Activated T-cell treated with anti-CD3 and anti-CD28 coated beads, Interleukin-2, amount 50 U/mL, for 1 hour (primary cell): Measurements from ENCODE around the gene KRTAP10-2.
A peak's percentile ranks its signal among the peaks of the same experiment; 100 is the strongest.
"Not testable (repeated sequence)": the region's sequence is repeated elsewhere in the genome, so short reads cannot be mapped to it uniquely, and the experiment has no call there.

ENCODE experiments used
- DNase-seq: peaks from one replicate; pipeline ENCODE4 v3.0.0-alpha.2; 2020

KRTAP10-2 gene

GRCh38 chr21:44551340-44551961 is at the start of gene KRTAP10-2:
KRTAP10-2 (minus strand) TSS chr21:44551505; CDS start chr21:44551458, 47 bp downstream.
- DNase-seq, result no peak

- DNase-seq, result not testable (repeated sequence)
Measured at GRCh38 chr21:44601091-44601490, 49.8 kb upstream of the KRTAP10-2 start.

- not testable (repeated sequence) for DNase-seq
Measured at GRCh38 chr21:44600118-44600978, 49.0 kb upstream of the KRTAP10-2 start, which contains the start of gene KRTAP10-7. KRTAP10-7 (plus strand) TSS chr21:44600597; CDS start chr21:44600622, 25 bp downstream.

GRCh38 chr21:44599264-44600029 is 48.1 kb upstream of the KRTAP10-2 start:
- no peak for DNase-seq

DNA sequence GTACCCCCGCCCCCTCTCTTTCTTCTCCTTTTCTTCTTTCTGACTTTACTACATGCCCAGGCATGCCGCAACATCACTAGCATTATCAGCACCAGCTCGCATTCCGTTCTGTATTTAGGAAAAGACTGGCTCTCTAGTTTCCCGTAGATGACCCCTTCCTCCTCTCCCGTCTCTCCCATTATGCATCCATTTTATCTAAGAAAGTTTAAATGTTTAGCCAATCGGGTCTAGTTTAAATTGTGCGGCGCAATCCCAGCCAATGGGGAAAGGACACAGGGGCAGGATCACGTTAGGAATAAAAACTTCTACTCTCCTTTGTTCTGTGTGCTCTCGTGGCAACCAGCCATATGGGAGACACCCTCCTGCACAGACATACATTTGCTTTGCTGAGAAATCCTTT is 46.8 kb upstream of the KRTAP10-2 start:
- no peak for DNase-seq

DNA sequence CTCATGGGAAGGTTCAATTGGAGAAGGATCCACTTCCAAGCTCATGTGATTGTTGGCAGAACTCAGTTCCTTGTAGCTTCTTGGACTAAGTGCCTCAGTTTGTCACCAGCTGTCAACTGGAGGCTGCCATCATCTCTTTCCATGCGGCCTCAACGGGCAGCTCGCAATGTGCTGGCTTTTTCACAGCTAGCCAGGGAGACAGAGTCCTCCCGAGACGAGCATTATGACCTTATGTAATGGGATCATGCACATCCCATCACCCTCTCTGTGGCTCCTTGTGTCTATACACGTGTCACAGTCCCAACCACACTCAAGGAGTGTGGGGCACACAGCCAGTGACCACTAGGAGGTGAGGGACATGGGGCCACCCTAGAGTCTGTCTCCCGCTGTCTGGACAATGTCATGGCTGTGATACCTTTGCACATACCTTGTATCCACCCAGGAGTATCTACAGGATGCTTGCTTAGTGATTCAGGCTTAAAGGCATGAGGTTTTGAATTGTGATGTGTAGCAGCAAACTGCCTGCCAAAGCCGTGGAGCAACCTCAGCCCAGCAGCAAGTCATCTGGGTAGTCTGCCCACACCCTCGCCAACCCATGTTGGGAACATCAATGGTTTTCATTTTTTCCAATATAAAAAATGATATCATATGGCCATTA is 44.9 kb upstream of the KRTAP10-2 start:
- no peak for DNase-seq

DNA sequence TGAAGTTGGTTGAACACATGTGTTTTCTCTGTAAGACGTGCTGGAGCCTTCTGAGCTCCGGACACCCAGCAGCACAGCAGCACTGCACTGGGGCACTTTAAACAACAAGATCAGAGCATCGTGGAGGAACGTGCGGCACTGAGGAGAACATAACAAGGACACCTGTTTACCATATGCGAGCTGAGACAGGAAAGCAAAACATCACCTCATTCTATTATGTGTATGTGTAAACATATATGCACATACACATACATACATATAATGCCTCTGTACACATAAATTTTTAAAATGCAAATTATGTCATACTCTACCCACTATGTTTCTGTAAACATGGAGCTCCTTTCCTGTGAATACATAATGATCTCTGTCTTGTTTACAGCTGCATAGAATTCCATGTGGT is 44.2 kb upstream of the KRTAP10-2 start:
- DNase-seq, result no peak

DNA sequence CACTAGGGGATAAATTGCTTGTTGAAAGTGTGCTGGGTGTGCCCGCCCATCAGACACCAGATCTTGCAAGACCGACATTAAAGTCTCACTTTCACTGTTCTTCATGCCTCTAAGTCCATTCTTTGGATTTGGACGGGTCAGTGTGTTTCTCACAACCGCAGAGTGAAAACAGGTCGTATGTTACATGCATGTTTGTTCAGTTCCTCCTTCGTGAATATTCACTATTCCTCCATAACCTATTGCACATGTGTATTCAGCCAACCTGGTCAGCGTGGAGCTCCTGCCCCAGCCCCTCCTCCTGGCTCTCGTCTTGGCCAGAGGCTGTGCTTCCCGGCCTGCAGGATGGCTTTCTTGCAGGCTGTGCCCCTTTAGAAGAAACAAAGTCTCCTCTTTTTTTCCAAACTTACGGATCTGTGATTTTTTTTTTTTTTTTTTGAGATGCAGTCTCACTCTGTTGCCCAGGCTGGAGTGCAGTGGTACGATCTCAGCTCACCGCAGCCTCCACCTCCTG is 43.2 kb upstream of the KRTAP10-2 start:
- DNase-seq, result no peak

GRCh38 chr21:44593598-44594405 is 42.5 kb upstream of the KRTAP10-2 start:
- DNase-seq, result no peak

DNA sequence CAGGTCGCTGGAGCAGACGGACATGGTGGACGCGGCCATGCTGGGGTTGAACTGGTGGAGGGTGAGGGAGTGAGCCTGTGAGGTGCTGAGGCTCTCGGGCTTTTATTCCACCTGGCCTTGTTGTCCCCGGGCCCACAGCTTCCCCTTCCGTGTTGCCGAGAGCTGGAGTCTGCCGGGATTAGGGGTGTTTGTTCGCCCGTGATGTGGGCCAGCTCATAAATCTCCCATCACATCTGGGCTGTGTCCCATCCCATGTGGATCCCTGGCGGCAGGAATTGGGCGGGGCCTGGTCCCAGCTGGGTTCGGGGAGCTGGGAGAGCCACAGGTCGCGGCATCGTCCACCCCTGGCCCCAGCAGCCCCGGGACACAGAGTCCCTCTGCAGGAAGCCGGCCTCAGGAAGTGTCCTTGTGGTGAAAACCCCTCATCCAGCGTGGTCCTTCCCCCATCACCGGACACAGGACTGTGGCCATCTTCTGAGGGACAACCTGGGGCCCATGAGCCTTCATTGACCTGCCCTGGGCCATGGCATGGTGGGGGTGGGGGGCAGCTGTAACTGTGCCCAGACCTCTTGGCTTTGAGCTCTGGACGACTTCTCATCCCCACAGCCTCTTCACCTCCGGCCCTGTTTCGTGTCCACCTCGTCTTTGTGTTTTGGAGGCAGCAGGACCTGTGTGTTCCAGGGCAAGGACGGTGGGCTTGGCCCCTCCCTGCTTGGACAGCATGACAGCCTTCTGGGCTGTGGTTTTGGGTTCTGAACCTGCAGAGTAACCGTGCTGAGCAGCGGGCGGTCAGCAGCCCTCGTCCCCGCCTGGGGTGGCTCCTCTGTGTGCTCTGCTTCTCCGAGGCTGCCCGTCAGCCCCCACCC is 41.4 kb upstream of the KRTAP10-2 start, which contains the start of gene KRTAP10-6:
Gene KRTAP10-6, minus strand, starts transcription at position 60 of the 866 bp plus-strand sequence. Its CDS starts 21 bp downstream, at position 39.
- no peak for DNase-seq

DNA sequence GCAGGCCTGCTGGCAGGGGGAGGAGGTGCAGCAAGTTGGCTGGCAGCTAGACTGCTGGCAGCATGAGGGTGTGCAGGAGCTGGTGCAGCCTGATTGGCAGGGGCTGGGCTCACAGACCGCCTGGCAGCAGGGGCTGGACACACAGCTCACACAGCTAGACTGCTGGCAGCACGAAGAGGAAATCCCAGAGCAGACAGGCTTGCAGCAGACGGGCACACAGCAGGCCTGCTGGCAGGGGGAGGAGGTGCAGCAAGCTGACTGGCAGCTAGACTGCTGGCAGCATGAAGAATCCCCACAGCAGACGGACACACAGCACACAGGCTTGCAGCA is 40.5 kb upstream of the KRTAP10-2 start:
- peak; percentile 13 for DNase-seq

- not testable (repeated sequence) for DNase-seq
Measured at GRCh38 chr21:44590897-44591800, 39.8 kb upstream of the KRTAP10-2 start.

DNA sequence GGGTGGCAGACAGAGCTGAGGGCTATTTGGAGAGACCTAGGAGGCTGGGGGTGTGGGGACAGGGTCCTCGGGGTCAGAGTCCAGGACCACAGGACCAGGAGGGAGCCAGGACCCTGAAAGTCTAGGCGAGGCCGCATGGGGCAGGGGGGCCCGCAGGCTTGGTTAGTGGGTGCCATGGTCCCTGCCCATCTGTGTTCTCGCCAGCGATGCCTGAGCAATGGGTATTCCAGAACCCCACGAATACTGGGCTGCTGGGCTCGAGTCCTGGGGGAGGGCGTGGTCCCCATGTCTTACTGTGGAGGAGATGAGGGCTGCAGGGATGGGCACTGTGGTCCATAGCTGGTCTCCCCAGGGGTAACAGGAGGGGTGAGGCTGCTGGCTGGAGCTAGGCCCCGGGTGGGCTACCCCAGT is 39.0 kb upstream of the KRTAP10-2 start:
- no peak for DNase-seq

DNA sequence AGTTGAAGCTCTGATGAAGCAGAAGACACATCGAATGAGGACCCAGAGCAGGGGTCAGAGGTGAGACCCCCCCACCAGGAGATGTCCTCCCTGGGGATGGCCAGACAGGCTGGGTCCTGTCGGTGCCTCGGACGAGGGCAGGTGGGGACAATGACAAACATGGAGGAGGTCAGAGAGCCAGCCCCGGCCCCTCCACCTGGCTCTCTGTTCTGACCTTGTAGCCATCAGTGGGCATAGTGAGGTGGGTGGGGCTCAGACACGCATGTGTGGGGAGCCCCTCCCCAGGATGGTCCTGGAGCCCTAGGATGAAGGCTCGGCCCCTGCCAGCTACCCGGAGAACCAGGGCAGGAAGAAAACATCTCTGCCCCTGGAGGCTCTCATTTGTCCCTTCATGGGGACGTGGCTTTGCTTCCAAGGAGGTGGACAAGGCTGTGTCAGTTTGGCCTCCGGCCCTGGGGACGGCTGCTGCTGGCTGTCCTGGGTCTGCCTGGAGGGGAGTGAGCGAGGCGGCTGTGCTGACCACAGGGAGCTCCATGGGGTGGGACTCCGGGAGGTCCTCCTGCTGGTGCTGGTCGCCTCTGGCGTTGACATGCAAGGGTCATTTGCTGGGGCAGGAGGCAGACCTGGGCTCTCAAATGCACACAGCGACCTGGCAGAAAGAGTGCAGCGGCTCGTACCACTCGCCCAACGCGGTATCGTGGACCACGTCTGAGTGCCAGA is 38.4 kb upstream of the KRTAP10-2 start:
- no peak for DNase-seq

- DNase-seq, result no peak
Measured at GRCh38 chr21:44589094-44589493, 37.8 kb upstream of the KRTAP10-2 start.

GRCh38 chr21:44585892-44586291 is 34.6 kb upstream of the KRTAP10-2 start:
- no peak for DNase-seq

GRCh38 chr21:44583800-44584147 is 32.5 kb upstream of the KRTAP10-2 start:
- no peak for DNase-seq

DNA sequence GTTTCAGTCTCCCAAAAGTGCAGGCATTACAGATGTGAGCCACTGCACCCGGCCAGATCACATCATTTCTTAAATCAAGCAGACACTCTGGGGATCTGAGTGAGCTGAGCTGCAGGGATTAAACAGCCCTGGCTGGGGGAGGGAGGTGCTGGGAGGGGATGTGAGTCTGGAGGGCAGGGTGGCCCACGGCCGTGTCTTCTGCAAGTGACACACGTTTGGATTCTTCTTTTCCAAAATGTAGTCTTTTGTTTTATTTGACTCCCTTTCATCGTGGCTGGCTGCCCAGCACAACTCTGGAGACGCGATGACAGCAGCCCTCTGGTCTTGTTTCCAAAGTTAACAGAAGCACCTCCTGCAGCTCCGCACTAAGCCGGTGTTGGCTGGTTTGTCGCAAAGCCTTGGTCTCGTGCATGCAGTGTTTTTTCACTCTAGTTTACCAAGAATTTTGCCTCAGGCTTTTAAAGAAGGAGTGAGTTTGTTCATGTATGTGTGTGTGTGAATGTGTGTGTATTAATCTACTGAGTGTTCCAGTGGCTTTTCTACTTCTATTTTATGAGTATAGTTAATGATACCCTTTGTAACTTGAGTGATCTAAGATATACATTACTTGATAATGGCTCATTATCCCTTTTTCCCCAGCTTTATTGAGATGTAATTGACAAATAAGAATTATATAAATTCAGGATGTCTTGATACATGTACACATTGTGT is 31.9 kb upstream of the KRTAP10-2 start:
- no peak for DNase-seq
